Fibroblast of villous mesenchyme (primary cell): ENCODE results near the gene INPP5A. TPM values are rescaled to one million over a fixed set of nuclear protein-coding genes. Genes with fewer than 3 reads are reported as not detected.
A peak's percentile ranks its signal among the peaks of the same experiment; 100 is the strongest.

Experiments
- DNase-seq: peaks from one replicate; pipeline ENCODE4 v3.0.0-alpha.2; 2010; ENCODE audit warnings: low read depth
- H3K4me3 ChIP-seq: 2 replicates; pipeline ENCODE4 v1.5.1; 2011; ENCODE audit warnings: low read depth, mild to moderate bottlenecking, low read length
- total RNA-seq: library from RNA; depleted of rRNA; stranded (reverse); fragments of >200 nt; gene quantifications from 2 replicates; pipeline ENCODE4 v1.2.3, GENCODE V29; 2012
- TF ChIP-seq, protein P1 (sequence below): IDR thresholded peaks from 2 replicates; pipeline ENCODE4 v1.5.1; 2012; ENCODE audit warnings: low read depth, mild to moderate bottlenecking, low read length; ENCODE audit not compliant: insufficient read depth

INPP5A gene
- total RNA-seq, 1 donor, result 33.2 TPM

DNA sequence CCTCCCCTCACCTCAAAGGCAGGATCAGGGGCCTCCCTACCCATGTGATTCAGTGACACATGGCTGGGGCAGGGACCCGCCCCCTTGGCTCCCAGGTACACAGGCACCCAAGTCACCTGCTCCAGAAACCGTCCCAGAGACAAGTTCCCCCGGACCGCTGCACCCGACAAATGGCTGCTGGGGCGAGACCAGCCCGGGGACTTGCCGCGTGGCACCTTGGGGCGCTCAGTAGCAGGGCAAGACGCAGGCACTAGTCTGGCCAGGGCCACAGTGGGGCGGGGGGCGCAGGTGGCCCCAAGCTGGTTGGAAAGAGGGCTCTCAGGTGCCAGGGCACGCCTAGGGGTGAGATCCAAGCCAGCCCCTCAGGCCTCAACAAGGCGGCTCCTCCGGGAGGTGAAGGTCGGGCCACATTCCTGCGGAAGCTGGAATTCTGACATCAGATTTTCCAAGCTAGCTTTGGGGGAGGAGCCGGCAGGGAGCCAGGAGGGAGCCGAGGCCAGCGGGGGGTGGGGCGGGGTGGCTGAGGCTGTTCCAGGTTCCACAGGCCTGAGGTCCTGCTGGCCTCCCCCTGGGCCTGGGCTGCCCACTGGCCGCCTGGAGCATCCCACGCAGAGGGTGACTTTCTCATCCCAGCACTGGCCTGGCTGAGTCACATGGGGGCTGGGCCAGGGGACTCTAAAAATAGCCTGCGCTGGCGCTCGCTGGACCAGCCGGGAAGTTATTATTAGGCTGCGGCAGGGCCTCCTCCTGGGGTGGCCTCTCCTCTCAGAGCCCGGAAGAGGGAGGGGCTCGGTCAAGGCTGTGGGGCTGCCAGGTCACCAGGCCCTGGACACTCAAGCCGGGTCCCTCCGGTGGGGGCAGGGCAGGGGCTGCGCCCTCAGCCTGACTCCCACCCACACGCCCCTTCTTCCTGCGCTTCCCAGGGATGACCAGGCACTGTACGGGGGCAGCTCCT lies 20.5 kb upstream of the INPP5A start:
- TF ChIP-seq, protein P1, sequence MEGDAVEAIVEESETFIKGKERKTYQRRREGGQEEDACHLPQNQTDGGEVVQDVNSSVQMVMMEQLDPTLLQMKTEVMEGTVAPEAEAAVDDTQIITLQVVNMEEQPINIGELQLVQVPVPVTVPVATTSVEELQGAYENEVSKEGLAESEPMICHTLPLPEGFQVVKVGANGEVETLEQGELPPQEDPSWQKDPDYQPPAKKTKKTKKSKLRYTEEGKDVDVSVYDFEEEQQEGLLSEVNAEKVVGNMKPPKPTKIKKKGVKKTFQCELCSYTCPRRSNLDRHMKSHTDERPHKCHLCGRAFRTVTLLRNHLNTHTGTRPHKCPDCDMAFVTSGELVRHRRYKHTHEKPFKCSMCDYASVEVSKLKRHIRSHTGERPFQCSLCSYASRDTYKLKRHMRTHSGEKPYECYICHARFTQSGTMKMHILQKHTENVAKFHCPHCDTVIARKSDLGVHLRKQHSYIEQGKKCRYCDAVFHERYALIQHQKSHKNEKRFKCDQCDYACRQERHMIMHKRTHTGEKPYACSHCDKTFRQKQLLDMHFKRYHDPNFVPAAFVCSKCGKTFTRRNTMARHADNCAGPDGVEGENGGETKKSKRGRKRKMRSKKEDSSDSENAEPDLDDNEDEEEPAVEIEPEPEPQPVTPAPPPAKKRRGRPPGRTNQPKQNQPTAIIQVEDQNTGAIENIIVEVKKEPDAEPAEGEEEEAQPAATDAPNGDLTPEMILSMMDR, result no peak
- no peak overlapping the region for H3K4me3 ChIP-seq
- DNase-seq, result peak; percentile 94

DNA sequence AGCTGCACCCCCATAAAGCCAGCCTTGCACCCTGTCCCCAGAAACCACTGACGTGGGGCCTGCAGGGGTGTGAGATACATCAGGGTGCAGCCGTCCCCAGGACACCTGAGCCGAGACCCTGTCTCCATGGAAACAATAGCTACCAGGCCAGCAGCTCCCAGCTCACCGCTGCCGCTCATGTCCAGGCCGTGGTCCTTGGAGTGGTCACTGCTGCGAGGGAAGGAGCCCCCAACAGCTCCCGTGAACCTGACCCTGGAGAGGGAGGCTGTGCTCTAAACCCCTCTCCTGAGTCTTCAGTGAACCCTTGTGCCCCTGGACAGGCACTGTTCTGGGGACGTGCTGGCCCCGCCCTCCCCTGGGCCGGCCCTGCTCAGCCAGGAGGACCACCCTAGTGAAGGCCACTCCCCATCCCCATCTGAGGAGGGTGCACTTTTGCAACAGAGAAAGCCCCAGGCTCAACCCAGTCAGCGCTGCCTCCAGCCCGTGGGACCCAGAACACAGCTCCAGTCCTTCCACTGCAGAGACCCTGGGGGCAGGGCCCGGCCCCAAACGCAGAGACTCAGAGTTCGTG lies 19.6 kb upstream of the INPP5A start:
- DNase-seq, result no peak
- TF ChIP-seq, protein P1, result no peak

DNA sequence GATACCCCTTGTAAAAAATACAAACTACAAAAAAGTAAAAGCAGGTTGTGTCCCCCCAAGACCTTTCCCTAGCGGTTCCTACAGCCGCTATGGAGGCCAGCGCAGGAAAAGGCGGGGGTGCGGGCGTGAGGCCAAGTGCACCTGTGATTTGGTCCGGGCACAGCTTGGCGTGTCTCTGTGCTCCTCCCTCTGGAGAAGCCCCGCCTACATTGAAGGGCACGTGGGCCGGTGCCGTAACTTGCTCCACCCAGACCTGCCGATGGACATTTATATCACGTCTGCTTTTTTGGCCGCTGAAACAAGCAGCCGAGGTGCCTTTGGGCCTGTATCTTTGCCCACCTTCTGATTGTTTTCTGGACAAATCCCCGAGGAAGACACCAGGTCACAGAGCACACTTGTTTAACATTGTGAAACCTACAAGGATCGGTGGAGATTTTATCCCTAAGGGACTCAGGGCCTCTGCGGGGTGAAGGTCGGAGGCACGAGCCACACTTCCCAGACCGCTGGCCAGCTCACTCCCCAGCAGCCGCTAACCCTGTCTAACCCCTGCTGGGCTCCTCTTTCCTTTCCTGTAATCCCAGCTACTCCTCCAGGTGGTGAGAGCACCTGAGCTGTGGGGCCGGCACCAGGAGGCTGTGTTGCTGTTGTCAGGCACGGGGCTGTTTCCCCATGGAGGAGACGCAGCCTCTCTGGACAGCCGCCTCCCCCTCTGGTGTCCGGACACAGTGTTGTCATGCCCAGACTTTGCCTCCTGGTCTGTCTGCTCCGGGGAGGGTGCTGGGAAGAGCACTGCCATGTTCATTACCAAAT lies 18.8 kb upstream of the INPP5A start:
- peak; percentile 44 for DNase-seq
- TF ChIP-seq, protein P1, result no peak
- H3K4me3 ChIP-seq, result no peak overlapping the region

More for the DNA sequence above, 19.6 kb upstream of the INPP5A start:
- no peak overlapping the region for H3K4me3 ChIP-seq

DNA sequence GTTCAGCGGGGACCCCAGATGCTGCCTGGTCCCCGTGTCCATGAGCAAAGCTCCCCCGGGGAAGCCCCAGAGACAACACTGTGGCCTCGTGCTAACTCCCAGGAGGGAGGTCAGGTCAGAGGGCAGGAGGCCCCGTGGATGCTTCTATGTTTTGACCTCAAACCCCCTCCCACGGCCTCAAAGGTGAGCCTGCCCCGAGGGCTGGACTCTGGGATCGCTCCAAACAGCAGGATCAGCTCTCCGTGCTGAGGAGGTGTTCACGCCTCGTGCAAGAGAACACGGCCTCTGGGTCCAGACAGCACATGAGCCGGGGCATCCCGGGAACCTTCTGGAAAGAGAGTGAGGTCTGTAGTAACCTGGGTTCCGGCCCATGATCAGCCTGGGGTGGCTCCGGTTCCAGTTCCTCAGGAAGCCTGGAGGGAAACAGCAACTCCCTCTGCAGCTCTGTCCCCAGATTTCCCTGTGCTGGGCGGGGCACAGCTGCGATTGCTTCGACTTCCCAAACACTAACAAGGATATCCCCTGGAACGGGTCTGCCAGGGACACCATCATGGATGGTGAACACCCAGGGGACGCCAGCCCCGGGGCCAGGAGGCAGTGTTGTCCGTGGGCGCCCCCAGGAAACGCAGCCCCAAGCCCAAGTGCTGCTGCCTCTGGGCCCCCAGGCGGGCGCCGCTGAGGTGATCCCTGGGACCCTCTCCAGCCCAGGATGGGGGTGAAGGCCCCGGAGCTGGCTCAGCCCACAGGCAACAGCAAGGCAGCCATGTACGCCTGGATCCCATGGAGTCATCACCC lies 18.0 kb upstream of the INPP5A start:
- DNase-seq, result no peak
- H3K4me3 ChIP-seq, result no peak overlapping the region
- TF ChIP-seq, protein P1, result no peak

DNA sequence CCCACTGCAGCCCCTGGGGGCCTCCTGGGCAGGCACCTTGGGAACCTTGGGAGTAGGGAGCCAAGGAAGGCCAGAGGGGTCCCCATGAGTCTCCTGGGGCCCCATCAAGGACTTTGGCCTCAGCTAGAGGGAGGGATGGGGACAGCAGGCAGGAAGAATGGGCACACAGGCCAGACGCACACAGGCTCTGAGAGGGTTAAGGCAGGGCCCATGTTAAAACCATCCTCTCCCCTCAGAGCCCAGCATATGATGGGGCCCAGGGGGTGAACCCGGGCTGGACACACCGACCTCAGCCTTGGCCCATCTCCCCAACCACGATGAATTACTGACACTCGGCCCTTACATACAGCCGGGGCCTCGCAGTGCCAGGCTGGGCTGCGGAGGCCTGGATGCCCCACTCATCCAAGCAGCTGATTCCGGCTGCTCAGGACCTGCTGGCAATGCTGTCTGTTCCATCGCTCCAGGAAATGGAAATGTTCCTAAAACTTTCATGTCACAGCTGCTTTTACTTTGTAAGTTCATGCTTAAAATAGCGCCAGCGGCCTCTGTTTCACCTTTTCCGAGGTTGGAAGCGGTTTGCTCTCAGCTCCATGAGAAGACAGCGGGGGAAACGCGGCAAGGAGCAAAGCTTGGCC lies 17.3 kb upstream of the INPP5A start:
- peak; percentile 61 for DNase-seq
- TF ChIP-seq, protein P1, result no peak
- H3K4me3 ChIP-seq, result no peak overlapping the region
